Right renal cortex interstitium (tissue), 3 donors: ENCODE results near the gene CD151. TPM values are rescaled to one million over a fixed set of nuclear protein-coding genes. Genes with fewer than 3 reads are reported as not detected.

ENCODE experiments used
- DNase-seq, 3 donors: peaks; one replicate each; pipeline ENCODE4 v3.0.0-alpha.2; 2013; ENCODE audit warnings: low read depth in 3 of 3, low spot score in 2 of 3
- polyA plus RNA-seq, 3 donors: library from polyadenylated mRNA; unstranded; fragments of 120-200 nt; gene quantifications; one replicate each; pipeline ENCODE4 v1.2.1, GENCODE V29; 2013; ENCODE audit not compliant: insufficient read length in 3 of 3

CD151 gene
- polyA plus RNA-seq, 3 donors: 184 to 238 (median 188) TPM

DNA sequence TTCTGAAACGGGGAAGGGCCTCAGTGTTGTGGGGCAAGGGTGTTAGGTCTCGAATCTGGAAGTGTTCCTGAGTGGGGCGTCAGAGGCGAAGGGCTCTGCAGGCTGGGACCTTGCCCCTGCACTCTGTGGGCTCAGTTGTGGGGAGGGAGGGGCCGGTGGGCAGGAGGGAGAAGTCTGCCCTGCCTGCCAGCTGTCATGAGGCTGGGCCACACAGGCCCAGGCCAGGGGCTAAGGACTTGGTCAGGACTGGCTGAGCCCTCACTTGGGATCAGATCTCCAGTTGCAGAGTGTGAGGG, 4.9 kb upstream of the CD151 start, which contains the start of gene CRACR2B:
Gene CRACR2B, plus strand, starts transcription at position 23 of the 296 bp plus-strand sequence. CDS start 689 bp downstream, outside the sequence.
- DNase-seq: no peak

DNA sequence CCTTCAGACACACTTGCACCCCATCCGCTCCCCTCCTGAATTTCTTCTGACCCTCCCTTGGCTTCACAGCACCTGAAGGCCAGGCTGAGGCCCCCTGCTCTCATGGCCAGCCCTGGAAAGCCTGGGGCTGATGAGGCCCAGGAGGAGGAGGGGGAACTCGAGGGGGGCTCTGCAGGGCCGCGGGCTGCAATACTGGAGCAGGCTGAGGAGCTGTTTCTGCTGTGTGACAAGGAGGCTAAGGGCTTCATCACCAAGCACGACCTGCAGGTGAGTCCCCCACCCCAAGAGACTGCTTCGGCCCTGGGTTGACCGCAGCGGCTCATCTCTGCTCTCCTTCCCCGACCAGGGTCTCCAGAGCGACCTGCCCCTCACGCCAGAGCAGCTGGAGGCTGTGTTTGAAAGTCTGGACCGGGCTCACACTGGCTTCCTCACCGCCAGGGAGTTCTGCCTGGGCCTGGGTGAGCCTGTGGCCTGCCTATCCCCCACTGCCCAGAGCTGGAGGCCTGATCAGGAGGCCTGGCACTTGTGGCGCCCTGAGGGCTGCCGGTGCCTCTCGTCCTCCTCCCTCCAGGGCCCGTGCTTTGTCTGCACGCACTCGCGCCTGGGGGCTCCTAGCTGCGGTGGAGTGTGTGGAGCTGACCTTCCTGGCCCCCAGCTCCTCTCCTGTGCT, 4.1 kb upstream of the CD151 start:
- DNase-seq: no peak

DNA sequence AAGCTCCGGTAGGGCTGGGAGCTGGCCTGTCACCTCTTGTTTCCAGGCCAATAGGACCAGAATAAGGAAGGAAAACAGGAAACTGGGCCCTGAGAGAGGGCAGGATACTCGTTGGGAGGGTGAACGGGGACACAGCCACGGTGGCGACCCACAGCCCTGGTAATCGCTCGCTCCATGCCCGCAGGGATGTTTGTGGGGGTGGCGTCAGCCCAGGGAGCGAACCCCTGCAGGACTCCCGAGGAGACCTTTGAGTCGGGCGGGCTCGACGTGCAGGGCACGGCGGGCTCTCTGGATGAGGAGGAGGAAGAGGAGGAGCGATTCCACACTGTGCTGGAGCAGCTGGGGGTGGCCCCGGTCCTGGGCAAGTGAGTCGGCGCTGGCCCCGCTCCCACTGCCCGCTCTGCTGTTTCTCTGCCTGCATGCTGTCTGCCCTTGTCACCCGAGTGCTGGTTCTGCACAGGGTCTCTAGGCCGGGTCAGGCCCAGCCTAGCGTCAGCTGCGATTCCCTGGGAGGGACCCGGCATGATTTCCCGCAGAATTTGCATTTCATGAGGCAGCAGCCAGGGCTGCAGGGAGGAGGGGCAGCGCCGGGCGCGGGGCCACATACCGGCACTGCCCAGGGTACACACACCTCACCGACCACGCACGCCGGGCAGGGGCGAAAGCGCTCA, 3.4 kb upstream of the CD151 start:
- DNase-seq: no peak

DNA sequence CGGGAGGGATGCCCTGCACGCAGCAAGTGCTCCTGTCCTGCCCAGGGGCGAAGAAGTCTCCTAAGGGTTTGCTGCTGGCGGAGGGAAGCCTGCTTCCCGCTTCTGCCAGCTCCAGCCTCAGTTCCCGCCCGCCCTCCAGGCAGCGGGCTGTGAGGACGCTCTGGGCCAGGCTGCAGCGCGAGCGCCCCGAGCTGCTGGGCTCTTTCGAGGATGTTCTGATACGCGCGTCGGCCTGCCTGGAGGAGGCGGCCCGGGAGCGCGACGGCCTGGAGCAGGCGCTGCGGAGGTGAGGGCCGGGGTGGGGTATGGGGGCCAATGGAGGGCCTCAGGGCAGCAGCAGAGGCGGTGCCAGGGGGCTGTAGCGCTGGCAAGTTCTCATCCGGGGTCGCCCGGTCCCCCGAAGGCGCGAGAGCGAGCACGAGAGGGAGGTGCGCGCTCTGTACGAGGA, 2.9 kb upstream of the CD151 start:
- DNase-seq: no peak

DNA sequence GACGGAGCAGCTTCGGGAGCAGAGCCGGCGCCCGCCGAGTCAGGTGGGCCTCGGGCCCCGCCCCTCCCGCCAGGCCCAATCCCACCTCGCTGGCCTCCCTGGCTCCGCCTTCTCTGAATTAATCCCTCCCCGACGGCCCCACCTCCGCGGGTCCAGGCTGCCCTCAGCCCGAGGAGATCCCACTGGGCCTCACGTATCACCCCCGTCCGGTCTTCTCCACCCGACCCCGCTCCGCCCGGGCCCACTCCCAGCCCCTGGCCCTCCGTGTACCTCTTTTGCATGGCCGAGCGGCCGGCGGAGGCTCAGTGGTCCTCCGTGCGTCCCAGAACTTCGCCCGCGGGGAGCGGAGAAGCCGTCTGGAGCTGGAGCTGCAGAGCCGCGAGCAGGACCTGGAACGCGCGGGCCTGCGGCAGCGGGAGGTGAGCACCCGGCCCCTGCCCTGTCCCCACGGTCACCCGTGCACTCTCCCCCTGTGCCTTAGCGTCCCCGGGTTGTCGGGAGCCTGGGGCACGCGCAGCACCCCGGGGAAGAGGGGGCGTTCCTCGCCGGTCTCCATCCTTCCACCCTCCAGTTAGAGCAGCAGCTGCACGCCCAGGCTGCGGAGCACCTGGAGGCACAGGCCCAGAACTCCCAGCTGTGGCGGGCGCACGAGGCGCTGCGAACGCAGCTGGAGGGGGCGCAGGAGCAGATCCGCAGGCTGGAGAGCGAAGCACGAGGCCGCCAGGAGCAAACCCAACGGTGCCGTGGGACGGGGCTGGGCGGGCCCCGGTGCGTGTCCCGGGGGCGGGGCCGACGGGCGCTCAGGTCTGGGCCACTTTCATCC, 2.2 kb upstream of the CD151 start:
- DNase-seq: no peak

DNA sequence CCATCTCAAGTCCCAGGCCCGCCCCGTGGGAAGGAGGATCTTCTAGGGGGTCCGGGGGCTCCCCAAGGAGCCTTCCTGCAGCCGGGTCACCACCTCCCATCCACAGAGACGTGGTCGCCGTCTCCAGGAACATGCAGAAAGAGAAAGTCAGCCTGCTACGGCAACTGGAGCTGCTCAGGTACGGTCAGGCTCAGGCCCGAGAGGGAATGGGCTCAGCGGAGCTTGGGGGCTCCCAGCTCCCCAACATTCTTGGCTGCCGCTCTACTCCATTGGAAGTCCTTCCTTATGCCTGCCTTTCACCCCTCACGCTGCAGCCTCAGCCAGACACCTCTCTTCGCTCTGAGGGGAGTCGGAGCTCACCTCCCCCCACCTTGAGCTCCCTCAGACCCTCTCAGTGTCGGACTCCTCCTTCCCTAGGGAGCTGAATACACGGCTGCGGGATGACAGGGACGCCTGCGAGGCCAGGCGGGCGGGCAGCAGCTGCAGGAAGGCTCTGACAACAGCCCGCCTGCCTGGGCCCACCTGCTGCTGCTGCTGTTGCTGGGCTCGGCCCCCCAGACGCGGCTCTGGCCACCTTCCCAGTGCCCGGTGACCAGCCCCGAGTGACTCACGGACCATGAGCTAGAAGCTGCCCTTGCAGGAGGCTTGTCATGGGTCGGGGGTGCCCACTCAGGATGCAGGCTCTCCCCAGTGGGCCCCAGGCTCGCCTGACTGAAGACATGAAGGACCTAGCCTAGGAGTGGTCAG, 1.5 kb upstream of the CD151 start:
- no peak for DNase-seq

- DNase-seq: no peak
These were observed 707 bp upstream of the CD151 start for GRCh38 chr11:831961-832528.

DNA sequence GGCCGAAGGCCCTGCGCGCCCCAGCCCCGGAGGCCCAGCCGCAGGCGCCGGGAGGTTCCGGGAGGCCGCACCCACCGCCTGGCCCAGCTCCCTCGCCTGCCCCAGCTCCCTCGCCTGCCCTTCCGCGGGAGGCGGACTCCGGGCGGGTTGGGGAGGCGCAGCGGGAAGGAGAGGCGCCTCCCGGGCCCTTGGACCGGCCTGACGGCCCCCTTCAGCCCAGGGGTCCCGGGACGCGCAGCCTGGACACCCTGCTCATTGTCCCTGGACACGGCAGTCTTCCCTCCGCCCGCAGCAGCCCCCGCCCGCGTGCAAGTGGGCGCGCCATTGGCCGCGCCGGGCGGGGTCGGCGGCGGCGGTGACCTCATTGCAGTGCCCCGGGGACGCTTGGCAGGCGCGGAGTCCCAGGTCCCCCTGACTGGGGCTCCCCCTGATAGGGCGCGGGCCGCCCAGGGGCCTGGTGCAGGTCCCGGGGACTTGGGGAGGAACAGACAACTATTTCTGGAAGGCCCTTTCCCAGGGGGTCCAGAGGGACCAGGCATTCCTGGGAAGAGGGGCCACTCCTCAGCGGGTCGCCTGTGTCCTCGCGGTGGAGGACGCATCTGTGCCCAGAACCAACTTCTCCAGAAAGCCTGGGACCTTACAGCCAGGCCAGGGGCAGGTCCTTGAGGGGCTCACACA, 501 bp downstream of the CD151 start:
- no peak for DNase-seq

DNA sequence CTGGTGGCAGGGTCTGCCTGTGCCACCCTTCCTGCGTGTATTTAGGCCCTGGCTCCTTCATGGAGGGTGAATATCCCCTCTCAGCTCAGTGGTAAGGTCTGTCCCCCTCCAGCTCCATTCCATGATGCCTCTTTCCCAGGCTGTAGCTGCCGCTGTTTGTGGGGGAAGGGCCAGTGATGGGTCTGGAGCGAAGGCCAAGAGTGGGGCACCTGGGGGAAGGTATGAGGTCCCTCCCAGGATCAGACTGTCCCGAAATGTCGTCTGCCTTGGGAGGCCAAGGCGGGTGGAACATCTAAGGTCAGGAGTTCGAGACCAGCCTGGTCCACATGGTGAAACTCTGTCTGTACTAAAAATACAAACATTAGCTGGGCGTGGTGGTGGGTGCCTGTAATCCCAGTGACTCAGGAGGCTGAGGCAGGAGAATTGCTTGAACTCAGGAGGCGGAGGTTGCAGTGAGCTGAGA, 1.1 kb downstream of the CD151 start:
- no peak for DNase-seq

GRCh38 chr11:834371-835316, 1.9 kb downstream of the CD151 start:
- no peak for DNase-seq

DNA sequence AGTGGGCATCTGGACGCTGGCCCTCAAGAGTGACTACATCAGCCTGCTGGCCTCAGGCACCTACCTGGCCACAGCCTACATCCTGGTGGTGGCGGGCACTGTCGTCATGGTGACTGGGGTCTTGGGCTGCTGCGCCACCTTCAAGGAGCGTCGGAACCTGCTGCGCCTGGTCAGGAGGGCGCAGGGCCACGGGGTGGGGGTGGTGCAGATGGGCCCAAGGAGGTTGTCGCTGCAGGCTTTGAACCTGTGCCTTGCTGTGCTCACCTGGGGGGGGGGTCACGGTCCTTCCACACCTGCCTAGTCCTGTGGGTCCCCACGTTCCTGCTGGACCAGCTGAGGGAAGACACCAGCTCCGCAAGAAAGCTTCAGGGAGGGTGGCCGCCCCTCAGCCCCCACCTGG, 3.5 kb downstream of the CD151 start:
- no peak for DNase-seq

- no peak for DNase-seq
These were observed 3.9 kb downstream of the CD151 start for GRCh38 chr11:836700-837099.

DNA sequence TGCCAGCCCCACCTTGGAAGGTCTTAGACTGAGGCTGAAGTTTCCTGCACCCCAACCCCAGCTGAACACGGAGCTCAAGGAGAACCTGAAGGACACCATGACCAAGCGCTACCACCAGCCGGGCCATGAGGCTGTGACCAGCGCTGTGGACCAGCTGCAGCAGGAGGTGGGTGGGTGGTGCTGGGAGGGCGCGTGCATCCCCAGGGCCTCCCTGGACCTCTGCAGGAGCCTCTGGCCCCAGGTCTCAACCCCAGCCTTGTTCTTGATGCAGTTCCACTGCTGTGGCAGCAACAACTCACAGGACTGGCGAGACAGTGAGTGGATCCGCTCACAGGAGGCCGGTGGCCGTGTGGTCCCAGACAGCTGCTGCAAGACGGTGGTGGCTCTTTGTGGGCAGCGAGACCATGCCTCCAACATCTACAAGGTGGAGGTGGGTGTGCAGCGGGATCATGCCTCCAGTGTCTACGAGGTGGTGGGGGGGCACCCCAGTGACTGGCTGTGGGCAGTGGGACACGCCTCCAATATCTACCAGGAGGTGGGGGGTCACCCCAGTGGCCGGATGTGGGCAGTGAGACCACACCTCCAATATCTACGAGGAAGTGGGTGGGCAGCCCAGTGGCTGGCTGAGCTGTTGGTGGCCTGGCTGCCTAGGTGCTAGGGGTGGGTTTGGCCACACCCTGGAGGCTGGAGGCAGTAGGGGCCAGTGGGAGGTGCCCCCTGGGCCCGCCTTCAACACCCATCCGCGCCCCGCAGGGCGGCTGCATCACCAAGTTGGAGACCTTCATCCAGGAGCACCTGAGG, 4.6 kb downstream of the CD151 start:
- no peak for DNase-seq

- no peak for DNase-seq
These were observed 5.2 kb downstream of the CD151 start for GRCh38 chr11:837990-838307.

DNA sequence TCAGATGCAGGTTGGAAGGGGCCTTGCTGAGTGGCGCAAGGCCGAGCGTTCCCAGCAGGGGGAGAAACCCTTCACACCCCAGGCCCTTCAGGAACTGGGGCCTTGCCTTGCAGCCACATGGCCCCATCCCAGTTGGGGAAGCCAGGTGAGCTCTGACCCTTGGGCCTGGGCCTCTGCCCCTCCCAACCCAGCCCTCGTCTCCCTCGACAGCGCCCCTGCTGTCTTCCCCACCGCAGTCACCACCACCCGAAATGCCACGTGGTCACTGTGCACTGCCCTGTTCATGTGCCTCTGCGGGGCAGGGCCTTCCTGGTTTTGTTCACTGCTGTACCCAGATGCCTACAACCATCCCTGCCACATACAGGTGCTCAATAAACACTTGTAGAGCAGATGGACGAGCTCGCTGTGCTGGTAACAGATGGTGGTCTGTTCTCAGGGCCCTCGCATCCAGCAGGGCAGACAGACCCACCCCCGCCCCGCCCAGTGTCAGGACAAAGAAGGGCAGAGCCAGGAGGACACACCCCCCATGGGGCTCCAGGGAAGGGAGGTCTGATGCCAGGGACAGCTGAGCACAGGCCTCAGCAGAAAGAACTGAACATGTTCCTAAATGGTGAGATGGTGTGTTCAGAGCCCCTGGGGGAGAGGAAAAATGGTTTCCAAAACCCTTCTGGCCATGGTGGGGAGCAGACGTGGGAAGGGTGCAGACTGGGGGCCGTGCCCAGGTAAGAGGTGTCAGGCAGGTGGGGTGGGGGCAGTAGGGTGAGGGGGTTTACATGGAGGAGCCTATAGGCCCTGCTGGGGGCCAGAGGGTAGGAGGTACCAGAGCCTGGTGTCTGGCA, 5.9 kb downstream of the CD151 start:
- DNase-seq: no peak

DNA sequence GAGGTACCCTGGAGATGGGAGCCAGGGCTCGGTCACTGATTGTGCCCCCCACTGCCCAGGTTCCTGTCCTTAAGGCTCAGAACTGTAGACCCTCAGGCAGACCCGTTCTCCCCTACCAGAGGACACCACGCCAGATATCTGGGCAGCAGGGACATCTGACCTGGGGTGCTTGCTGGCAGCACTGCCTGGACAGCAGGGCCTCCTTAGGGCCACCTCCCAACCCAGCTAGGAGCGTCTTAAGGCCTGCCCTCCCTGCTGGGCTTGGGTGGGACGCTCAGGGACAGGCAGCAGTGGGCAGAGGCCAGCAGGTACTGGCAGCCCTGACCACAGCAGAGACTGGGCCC, 6.5 kb downstream of the CD151 start:
- no peak for DNase-seq

DNA sequence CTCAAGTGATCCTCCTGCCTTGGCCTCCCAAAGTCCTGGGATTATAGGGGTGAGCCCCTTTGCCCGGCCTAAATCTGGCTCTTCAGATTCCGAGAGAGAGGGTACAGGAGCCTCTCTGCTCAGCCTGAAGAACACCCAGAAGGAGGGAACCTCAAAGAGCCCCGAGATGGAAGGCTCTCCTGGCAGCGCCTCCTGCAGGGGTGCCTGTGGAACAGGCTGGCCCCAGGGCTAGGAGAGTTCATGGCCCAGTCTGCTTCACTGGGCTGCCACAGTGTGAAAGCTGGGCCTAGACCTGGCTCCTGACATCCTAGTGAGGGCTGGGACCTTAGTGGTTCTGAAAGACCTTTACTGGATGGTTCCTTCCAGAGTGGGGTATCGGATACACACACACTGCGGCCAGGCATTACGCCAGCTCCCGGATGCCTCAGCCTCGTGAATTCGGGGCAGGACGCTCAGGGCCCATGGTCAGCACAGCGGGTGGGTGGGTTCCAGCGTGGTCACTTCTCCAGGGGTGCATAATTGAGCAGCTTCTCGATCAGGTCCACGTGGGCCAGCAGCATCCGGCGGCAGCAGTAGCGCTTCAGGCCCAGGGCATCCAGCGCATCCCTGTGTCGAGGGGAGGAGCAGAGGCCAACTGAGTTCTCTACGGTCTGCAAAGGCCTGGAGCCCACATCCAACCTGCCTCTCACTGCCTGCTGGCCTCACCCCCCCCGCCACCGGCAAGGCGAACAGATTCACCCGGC, 7.3 kb downstream of the CD151 start:
- DNase-seq: no peak
